SK-N-SH (cell line): ENCODE measurements around the gene CLEC9A. TPM values are rescaled to one million over a fixed set of nuclear protein-coding genes. Genes with fewer than 3 reads are reported as not detected.

Experiments
- CTCF ChIA-PET: fragments of 300-600, 350-600 bp; formaldehyde crosslinking; extraction: SDS; loops from one replicate; lab custom pipeline; 2021; lab: Yijun Ruan, JAX
- POLR2A ChIA-PET: fragments of 350-600 bp; sonication (Branson Sonifier 250); formaldehyde crosslinking; extraction: SDS; loops from one replicate; lab custom pipeline; 2020; ENCODE audit warnings: antibody characterized with exemption, inconsistent platforms; lab: Yijun Ruan, JAX
- DNase-seq: peaks from one replicate; pipeline ENCODE4 v3.0.0; 2012
- H2AFZ ChIP-seq: fragments of 200-600 bp; sonication (generic); 2 replicates; pipeline ENCODE4 v1.8.1; 2016; ENCODE audit warnings: antibody characterized with exemption, mild to moderate bottlenecking, low read depth
- H3F3A ChIP-seq: fragments of 200-600 bp; sonication (generic); replicated peaks from 2 replicates; pipeline ENCODE3; 2016; ENCODE audit warnings: antibody characterized with exemption, mild to moderate bottlenecking; ENCODE audit not compliant: insufficient read depth
- H3K27ac ChIP-seq, 2 experiments: fragments of 200-500 bp in 1 of 2; fragments of 200-600 bp in 1 of 2; sonication (Bioruptor generic) in 1 of 2; sonication (generic), shearing (Covaris generic) in 1 of 2; 2 replicates each; pipeline versions ENCODE4 v1.5.1 to v1.6.1; 2014 to 2016; ENCODE audit warnings: low read depth in 2 of 2, inconsistent platforms in 1 of 2, low read length in 1 of 2, mild to moderate bottlenecking in 1 of 2, mixed read lengths in 1 of 2
- H3K27me3 ChIP-seq: fragments of 200-600 bp; sonication (generic), shearing (Covaris generic); 2 replicates; pipeline ENCODE4 v1.6.1; 2016; ENCODE audit warnings: mixed run types; ENCODE audit not compliant: insufficient read depth
- H3K36me3 ChIP-seq, 2 experiments: fragments of 200-500 bp in 1 of 2; fragments of 200-600 bp in 1 of 2; sonication (Bioruptor generic) in 1 of 2; sonication (generic) in 1 of 2; replicated peaks in 1 of 2; 2 replicates each; pipeline versions ENCODE3 to v1.5.1; 2014 to 2016; ENCODE audit warnings: low read length in 1 of 2, mild to moderate bottlenecking in 1 of 2; ENCODE audit not compliant: insufficient read depth in 2 of 2, control insufficient read depth in 1 of 2
- H3K4me1 ChIP-seq, 2 experiments: fragments of 200-500 bp in 1 of 2; fragments of 200-600 bp in 1 of 2; sonication (Bioruptor generic) in 1 of 2; sonication (generic), shearing (Covaris generic) in 1 of 2; 2 replicates each; pipeline versions ENCODE4 v1.5.1 to v1.6.1; 2014 to 2016; ENCODE audit warnings: low read depth in 1 of 2, low read length in 1 of 2, mixed run types in 1 of 2; ENCODE audit not compliant: insufficient read depth in 2 of 2, control insufficient read depth in 1 of 2
- H3K4me2 ChIP-seq: fragments of 200-600 bp; sonication (generic), shearing (Covaris generic); 2 replicates; pipeline ENCODE4 v1.6.1; 2017; ENCODE audit warnings: mixed run types
- H3K4me3 ChIP-seq, 2 experiments: fragments of 200-500 bp in 1 of 2; fragments of 200-600 bp in 1 of 2; sonication (Bioruptor generic) in 1 of 2; sonication (generic), shearing (Covaris generic) in 1 of 2; 2 replicates each; pipeline versions ENCODE4 v1.5.1 to v1.8.1; 2014 to 2016; ENCODE audit warnings: low read depth in 2 of 2, inconsistent platforms in 1 of 2, low read length in 1 of 2, mild to moderate bottlenecking in 1 of 2, mixed read lengths in 1 of 2, moderate library complexity in 1 of 2
- H3K79me2 ChIP-seq: fragments of 200-600 bp; sonication (generic); 2 replicates; pipeline ENCODE4 v1.8.1; 2017; ENCODE audit warnings: mild to moderate bottlenecking; ENCODE audit not compliant: insufficient read depth
- H3K9ac ChIP-seq: fragments of 200-600 bp; sonication (generic); 2 replicates; pipeline ENCODE4 v1.6.1; 2017; ENCODE audit warnings: mixed run types
- H3K9me2 ChIP-seq: fragments of 200-600 bp; sonication (generic); 2 replicates; pipeline ENCODE4 v1.6.1; 2017; ENCODE audit warnings: mixed run types
- H3K9me3 ChIP-seq: fragments of 200-600 bp; sonication (generic); 2 replicates; pipeline ENCODE4 v1.6.1; 2017; ENCODE audit warnings: mixed run types, mild to moderate bottlenecking, moderate library complexity
- H4K20me1 ChIP-seq: fragments of 200-600 bp; sonication (generic); 2 replicates; pipeline ENCODE4 v1.6.1; 2017; ENCODE audit warnings: mild to moderate bottlenecking, mixed run types; ENCODE audit not compliant: insufficient read depth
- ELF1 ChIP-seq: IDR thresholded peaks from 2 replicates; pipeline ENCODE4 v1.4.0; 2012
- GABPA ChIP-seq: IDR thresholded peaks from 2 replicates; pipeline ENCODE4 v1.4.0; 2012; ENCODE audit warnings: low read depth, mild to moderate bottlenecking
- GATA2 ChIP-seq: sonication (generic); formaldehyde crosslinking; IDR thresholded peaks from 2 replicates; pipeline ENCODE4 v1.5.0; 2020; ENCODE audit warnings: mild to moderate bottlenecking, missing genetic modification reagents
- JUND ChIP-seq: IDR thresholded peaks from 2 replicates; pipeline ENCODE4 v1.4.0; 2012
- NRF1 ChIP-seq: IDR thresholded peaks from 2 replicates; pipeline ENCODE4 v1.6.1; 2012; ENCODE audit warnings: low read depth, mild to moderate bottlenecking, low read length
- RAD21 ChIP-seq: IDR thresholded peaks from 2 replicates; pipeline ENCODE4 v1.6.1; 2012; ENCODE audit warnings: mild to moderate bottlenecking, low read length
- SIN3A ChIP-seq: IDR thresholded peaks from 2 replicates; pipeline ENCODE4 v1.6.1; 2012; ENCODE audit warnings: low read depth, mild to moderate bottlenecking, low read length, moderate library complexity, borderline replicate concordance
- SMC3 ChIP-seq: IDR thresholded peaks from 2 replicates; pipeline ENCODE4 v1.6.1; 2012; ENCODE audit warnings: low read depth, low read length, improper control_type of control experiment
- TAF1 ChIP-seq: IDR thresholded peaks from 2 replicates; pipeline ENCODE4 v1.6.1; 2012; ENCODE audit warnings: low read depth, mild to moderate bottlenecking, low read length, moderate library complexity, borderline replicate concordance
- TEAD4 ChIP-seq: IDR thresholded peaks from 2 replicates; pipeline ENCODE4 v1.4.0; 2012; ENCODE audit warnings: mild to moderate bottlenecking, borderline replicate concordance; ENCODE audit not compliant: insufficient read depth
- WGBS: methylation state at CpG from one replicate; pipeline ENCODE4 v1.1.6; 2017; ENCODE audit warnings: low lambda C conversion rate; 5-methylcytosine and 5-hydroxymethylcytosine counted together
- polyA plus RNA-seq, 3 experiments: library from polyadenylated mRNA; depleted of rRNA; stranded (reverse); fragments of >200 nt; gene quantifications; 2 replicates each; pipeline ENCODE4 v1.2.3, GENCODE V29; 2012
- TF ChIP-seq, protein P1 (sequence below): IDR thresholded peaks from 2 replicates; pipeline ENCODE4 v1.4.0; 2012; ENCODE audit warnings: low read depth, borderline replicate concordance
- TF ChIP-seq, protein P2 (sequence below): IDR thresholded peaks from 2 replicates; pipeline ENCODE4; 2012
- TF ChIP-seq, protein P3 (sequence below): IDR thresholded peaks from 2 replicates; pipeline ENCODE4 v1.4.0; 2012; ENCODE audit warnings: low read depth, borderline replicate concordance

The CLEC9A gene
- polyA plus RNA-seq, 1 of the 3 experiments (the other 2 are of a cell fraction): not detected

DNA sequence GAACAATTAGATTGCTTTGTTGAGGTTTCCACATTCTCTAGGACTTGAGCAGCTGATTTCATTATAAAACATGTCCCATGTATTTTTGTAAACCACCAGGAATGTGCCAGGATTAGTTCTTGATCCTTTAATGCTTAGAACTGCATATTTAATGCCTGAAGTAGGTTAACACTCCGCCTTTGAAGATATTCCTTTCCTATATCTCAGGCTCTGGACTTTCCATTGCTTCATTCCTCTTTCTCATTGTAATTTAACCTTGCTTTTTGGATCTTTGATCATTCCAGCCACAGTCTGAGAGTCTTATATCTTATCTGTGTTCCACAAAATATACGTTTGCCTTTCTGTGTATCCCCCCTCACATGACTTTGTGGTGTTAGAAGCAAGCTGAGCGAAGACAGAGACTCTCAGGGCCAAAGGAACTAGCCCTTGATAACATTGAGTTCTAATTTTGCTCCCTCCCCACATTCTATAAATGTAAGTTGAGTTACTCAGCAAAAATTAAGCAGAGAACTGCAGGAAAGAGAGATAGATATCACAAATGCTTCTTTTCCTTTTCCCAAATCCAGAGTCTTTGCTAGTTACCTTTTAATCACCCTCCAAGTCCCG lies 29.2 kb upstream of the CLEC9A start (continued):
- TF ChIP-seq TAF1: no peak

DNA sequence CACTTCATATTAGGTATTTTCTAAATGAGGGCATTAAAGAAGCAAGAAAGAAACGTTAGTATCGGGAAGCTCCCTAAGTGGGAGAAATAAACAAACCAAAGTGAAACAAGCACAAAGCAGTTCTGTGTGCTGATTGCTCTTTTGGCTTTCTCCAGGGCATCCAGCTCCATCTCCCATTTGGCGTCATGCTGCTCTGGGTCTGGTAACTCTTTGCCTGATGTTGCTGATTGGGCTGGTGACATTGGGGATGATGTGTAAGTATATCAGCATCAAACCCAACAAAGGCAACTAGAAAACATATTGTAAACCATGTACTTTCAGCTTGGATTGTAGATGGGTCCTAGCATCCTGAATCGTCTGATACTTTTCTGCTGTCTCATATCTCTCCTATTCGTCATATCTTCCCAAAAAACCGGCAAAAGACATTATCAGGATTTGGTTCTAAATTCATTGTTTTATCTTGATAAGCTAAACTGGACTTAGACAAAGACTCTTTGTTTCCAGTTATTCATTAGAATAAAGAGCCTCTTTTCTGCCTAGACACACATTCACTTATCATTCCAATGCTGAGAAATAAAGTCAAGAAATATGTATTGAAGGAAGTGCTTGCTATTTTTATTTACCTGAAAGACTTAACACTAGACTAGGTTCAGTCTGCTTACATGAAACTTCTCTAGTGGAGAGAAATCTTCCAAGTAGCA lies 17.7 kb upstream of the CLEC9A start:
- H2AFZ ChIP-seq: no peak overlapping the region
- ChIA-PET POLR2A (no interaction called here), CTCF (no interaction called here)
- H4K20me1 ChIP-seq: no peaks in the 10 kb centered on the region
- no peaks in the 10 kb centered on the region for H3K4me1 ChIP-seq
- WGBS: 12% methylated on average over 6 of the region's 6 CpGs
- no peak overlapping the region for H3K27ac ChIP-seq
- H3K4me3 ChIP-seq: no peak overlapping the region
- H3K9me3 ChIP-seq: no peaks in the 10 kb centered on the region
- no peak overlapping the region for H3K9ac ChIP-seq
- TF ChIP-seq NRF1 (no peak), RAD21 (no peak), SMC3 (no peak)
- TF ChIP-seq, protein P1, sequence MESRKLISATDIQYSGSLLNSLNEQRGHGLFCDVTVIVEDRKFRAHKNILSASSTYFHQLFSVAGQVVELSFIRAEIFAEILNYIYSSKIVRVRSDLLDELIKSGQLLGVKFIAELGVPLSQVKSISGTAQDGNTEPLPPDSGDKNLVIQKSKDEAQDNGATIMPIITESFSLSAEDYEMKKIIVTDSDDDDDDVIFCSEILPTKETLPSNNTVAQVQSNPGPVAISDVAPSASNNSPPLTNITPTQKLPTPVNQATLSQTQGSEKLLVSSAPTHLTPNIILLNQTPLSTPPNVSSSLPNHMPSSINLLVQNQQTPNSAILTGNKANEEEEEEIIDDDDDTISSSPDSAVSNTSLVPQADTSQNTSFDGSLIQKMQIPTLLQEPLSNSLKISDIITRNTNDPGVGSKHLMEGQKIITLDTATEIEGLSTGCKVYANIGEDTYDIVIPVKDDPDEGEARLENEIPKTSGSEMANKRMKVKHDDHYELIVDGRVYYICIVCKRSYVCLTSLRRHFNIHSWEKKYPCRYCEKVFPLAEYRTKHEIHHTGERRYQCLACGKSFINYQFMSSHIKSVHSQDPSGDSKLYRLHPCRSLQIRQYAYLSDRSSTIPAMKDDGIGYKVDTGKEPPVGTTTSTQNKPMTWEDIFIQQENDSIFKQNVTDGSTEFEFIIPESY: no peak
- H3K9me2 ChIP-seq: no peaks in the 10 kb centered on the region
- no peaks in the 10 kb centered on the region for H3K79me2 ChIP-seq
- peaks cover 11% of the 10 kb centered on the region; the same call in 1 of the 2 replicates for H3K27me3 ChIP-seq
- H3K36me3 ChIP-seq: no peaks in the 10 kb centered on the region
- no peak overlapping the region for H3K4me2 ChIP-seq
- no peaks in the 10 kb centered on the region for H3F3A ChIP-seq
- DNase-seq: no peak

DNA sequence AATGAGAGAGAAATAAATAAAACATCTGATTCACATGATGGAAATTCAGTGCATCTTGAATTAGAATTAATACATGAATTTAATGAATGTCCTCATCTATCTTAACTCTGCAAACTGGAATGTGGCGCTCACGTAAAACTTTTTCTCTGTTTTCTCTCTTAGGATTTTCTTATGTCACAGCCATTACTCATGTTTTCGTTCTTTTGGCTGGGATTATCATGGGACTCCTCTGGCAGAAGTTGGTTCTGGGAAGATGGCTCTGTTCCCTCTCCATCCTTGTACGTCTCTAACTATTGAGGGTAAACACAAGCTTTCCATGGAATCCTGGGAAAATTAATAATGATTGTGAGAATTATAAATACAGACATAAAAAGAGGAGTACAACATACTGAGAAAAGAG lies 15.0 kb upstream of the CLEC9A start:
- CTCF ChIA-PET: no interaction called here
- 23% methylated on average over 4 of the region's 4 CpGs for WGBS

DNA sequence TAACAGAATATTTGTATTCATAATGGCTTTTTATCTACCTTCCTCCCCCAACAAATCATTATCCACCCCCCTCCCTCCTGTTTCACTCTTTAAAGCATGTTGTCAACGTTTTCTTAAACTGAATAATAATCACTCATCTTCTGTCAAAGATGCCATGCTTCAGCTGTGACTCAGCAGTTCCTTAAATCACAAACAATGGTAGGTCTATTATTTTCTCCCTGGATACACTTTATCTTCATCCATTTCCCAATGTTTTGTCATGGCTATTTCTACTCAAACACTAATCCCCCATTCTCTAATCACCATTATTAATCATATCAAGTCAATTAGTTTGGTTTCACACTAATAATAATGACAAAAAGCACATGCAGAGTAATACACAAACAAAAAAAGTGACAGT lies 13.6 kb upstream of the CLEC9A start:
- no peak overlapping the region for H2AFZ ChIP-seq
- H3K4me2 ChIP-seq: no peak overlapping the region
- no peaks in the 10 kb centered on the region for H3K27me3 ChIP-seq
- ChIA-PET POLR2A (no interaction called here), CTCF (interaction anchor here (0.6 kb wide), 1 partner anchor 486 kb away, joined by 4 read pairs; no protein-coding TSS in a partner anchor)
- WGBS: 6% methylated on average over 1 of the region's 1 CpG
- no peaks in the 10 kb centered on the region for H3K4me1 ChIP-seq
- no peaks in the 10 kb centered on the region for H3K9me2 ChIP-seq
- no peak overlapping the region for H3K27ac ChIP-seq
- no peaks in the 10 kb centered on the region for H3K79me2 ChIP-seq
- no peaks in the 10 kb centered on the region for H3K36me3 ChIP-seq
- no peak for DNase-seq
- H4K20me1 ChIP-seq: no peaks in the 10 kb centered on the region
- no peaks in the 10 kb centered on the region for H3F3A ChIP-seq
- H3K9ac ChIP-seq: no peak overlapping the region
- no peak overlapping the region for H3K4me3 ChIP-seq
- TF ChIP-seq TEAD4 (no peak), JUND (no peak), NRF1 (no peak), GABPA (no peak), SIN3A (no peak), ELF1 (no peak), GATA2 (CRISPR knock-in tag) (no peak)
- TF ChIP-seq, protein P2, sequence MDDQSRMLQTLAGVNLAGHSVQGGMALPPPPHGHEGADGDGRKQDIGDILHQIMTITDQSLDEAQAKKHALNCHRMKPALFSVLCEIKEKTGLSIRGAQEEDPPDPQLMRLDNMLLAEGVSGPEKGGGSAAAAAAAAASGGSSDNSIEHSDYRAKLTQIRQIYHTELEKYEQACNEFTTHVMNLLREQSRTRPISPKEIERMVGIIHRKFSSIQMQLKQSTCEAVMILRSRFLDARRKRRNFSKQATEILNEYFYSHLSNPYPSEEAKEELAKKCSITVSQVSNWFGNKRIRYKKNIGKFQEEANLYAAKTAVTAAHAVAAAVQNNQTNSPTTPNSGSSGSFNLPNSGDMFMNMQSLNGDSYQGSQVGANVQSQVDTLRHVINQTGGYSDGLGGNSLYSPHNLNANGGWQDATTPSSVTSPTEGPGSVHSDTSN: no peak
- TF ChIP-seq, protein P3, sequence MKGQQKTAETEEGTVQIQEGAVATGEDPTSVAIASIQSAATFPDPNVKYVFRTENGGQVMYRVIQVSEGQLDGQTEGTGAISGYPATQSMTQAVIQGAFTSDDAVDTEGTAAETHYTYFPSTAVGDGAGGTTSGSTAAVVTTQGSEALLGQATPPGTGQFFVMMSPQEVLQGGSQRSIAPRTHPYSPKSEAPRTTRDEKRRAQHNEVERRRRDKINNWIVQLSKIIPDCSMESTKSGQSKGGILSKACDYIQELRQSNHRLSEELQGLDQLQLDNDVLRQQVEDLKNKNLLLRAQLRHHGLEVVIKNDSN: no peak
- no peaks in the 10 kb centered on the region for H3K9me3 ChIP-seq

More for the DNA sequence above, 15.0 kb upstream of the CLEC9A start:
- Histone ChIP-seq H3K4me2 (no peak overlapping the region), H3K9me3 (no peaks in the 10 kb centered on the region), H3K4me3 (no peak overlapping the region), H3K27ac (no peak overlapping the region), H4K20me1 (no peaks in the 10 kb centered on the region), H3K9ac (no peak overlapping the region), H3K9me2 (no peaks in the 10 kb centered on the region), H3K79me2 (no peaks in the 10 kb centered on the region), H3K27me3 (peaks cover 6% of the 10 kb centered on the region; the same call in 1 of the 2 replicates), H3F3A (no peaks in the 10 kb centered on the region), H2AFZ (no peak overlapping the region), H3K36me3 (no peaks in the 10 kb centered on the region), H3K4me1 (no peaks in the 10 kb centered on the region)
- no peak for TF ChIP-seq GABPA
- POLR2A ChIA-PET: no interaction called here
- DNase-seq: no peak
